Activated B cell treated with CpG ODN at 0.5 μM for 24 hours (primary cell): ENCODE data around the gene EIF2A. TPM values are rescaled to one million over a fixed set of nuclear protein-coding genes. Genes with fewer than 3 reads are reported as not detected.

Experiments
- ATAC-seq: fragments of 200-7000 bp; cut with Tn5 transposase; one replicate; pipeline ENCODE4 v1.10.0; 2021; ENCODE audit warnings: low read depth, mild to moderate bottlenecking, moderate library complexity
- CTCF ChIA-PET: fragments of 350-600 bp; sonication (Branson Sonifier 250); formaldehyde crosslinking; loops from one replicate; lab custom pipeline; 2021; ENCODE audit warnings: antibody characterized with exemption; lab: Charles Lee
- POLR2A ChIA-PET: fragments of 350-600 bp; sonication (Branson Sonifier 250); formaldehyde crosslinking; loops from one replicate; lab custom pipeline; 2021; ENCODE audit warnings: antibody characterized with exemption; lab: Charles Lee
- DNase-seq: peaks from one replicate; pipeline ENCODE4 v3.0.0; 2022
- H3K27ac Mint-ChIP-seq: one replicate; pipeline ENCODE4 v1.8.0; 2020; ENCODE audit warnings: mixed read lengths
- H3K27me3 Mint-ChIP-seq: one replicate; pipeline ENCODE4 v1.8.0; 2021; ENCODE audit warnings: mixed read lengths
- H3K36me3 Mint-ChIP-seq: one replicate; pipeline ENCODE4 v1.8.0; 2021; ENCODE audit warnings: low read depth, mixed read lengths
- H3K4me1 Mint-ChIP-seq: one replicate; pipeline ENCODE4 v1.8.0; 2021; ENCODE audit warnings: mixed read lengths
- H3K4me3 Mint-ChIP-seq: one replicate; pipeline ENCODE4 v1.8.0; 2020; ENCODE audit warnings: mild to moderate bottlenecking, mixed read lengths
- H3K9me3 Mint-ChIP-seq: one replicate; pipeline ENCODE4 v1.8.0; 2020; ENCODE audit warnings: mixed read lengths
- intact Hi-C: fragments of 100-400 bp; cut with micrococcal nuclease; formaldehyde crosslinking; loops from one replicate; pipeline ENCODE4 v1.15.1; 2024
- total RNA-seq: library from RNA; stranded (reverse); gene quantifications from 2 replicates; pipeline ENCODE4 v1.2.3, GENCODE V29; 2022
- TF ChIP-seq, protein P1 (sequence below): fragments of 200-600 bp; IDR thresholded peaks from one replicate; pipeline ENCODE4 v1.8.0; 2022; ENCODE audit warnings: antibody characterized with exemption, mild to moderate bottlenecking

The EIF2A gene
- total RNA-seq, 1 donor from 2014 or later = 109 TPM

DNA sequence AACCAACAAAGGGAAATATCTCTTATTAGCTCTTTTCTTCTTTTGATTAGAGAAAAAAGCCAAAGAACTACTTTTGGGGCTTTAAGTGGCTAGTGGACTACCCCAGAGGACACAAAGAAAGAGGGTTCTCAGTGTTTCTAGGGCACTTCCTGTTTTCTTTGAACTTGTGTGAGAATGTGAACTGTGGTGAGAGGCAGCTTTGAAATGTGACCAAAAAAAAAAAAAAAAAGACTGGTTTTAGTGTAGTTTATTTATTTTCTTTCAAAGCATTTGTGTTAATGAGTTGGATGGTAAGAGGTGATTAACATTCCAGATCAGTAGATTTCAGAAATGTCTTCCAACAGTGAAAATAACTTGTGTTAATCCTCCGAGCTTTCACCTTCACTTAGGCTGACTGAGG lies 88.9 kb downstream of the EIF2A start:
- Mint-ChIP-seq H3K9me3 (no peaks in the 10 kb centered on the region), H3K27me3 (no peaks in the 10 kb centered on the region), H3K4me1 (peaks cover 18% of the 10 kb centered on the region), H3K27ac (no peak overlapping the region), H3K36me3 (peaks cover 6% of the 10 kb centered on the region), H3K4me3 (no peak overlapping the region)
- POLR2A ChIA-PET = interaction anchor here (0.5 to 1.2 kb wide), 2 partner anchors 37 to 1733 kb away, joined by 3 to 10 read pairs; no protein-coding TSS in a partner anchor
- intact Hi-C loops = no loop called here
- CTCF ChIA-PET = no interaction called here
- DNase-seq (no peak), ATAC-seq (peak; percentile 56)
- TF ChIP-seq, protein P1, sequence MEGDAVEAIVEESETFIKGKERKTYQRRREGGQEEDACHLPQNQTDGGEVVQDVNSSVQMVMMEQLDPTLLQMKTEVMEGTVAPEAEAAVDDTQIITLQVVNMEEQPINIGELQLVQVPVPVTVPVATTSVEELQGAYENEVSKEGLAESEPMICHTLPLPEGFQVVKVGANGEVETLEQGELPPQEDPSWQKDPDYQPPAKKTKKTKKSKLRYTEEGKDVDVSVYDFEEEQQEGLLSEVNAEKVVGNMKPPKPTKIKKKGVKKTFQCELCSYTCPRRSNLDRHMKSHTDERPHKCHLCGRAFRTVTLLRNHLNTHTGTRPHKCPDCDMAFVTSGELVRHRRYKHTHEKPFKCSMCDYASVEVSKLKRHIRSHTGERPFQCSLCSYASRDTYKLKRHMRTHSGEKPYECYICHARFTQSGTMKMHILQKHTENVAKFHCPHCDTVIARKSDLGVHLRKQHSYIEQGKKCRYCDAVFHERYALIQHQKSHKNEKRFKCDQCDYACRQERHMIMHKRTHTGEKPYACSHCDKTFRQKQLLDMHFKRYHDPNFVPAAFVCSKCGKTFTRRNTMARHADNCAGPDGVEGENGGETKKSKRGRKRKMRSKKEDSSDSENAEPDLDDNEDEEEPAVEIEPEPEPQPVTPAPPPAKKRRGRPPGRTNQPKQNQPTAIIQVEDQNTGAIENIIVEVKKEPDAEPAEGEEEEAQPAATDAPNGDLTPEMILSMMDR = no peak

Other genes with a start within 250 kb of the EIF2A start
- gene TSC22D2, start 138.5 kb upstream of the EIF2A start, total RNA-seq = 35.9 and 38.9 TPM in 2 replicates
- 87.2 and 88.2 TPM in 2 replicates for gene SERP1, start 291 bp upstream of the EIF2A start, total RNA-seq
- gene SELENOT, start 56.5 kb downstream of the EIF2A start, total RNA-seq = 137 and 145 TPM in 2 replicates
- not detected in 2 replicates for gene ERICH6, start 157.1 kb downstream of the EIF2A start, total RNA-seq
- 44.5 and 44.7 TPM in 2 replicates for gene SIAH2, start 216.4 kb downstream of the EIF2A start, total RNA-seq